Epithelial cell of proximal tubule (primary cell): ENCODE data around the gene TMEM259. TPM values are rescaled to one million over a fixed set of nuclear protein-coding genes. Genes with fewer than 3 reads are reported as not detected.

Experiments used
- DNase-seq: peaks from one replicate; pipeline ENCODE4 v3.0.0-alpha.2; 2011; ENCODE audit warnings: low read depth
- H3K4me3 ChIP-seq: 2 replicates; pipeline ENCODE4 v1.5.1; 2011; ENCODE audit warnings: low read depth, mild to moderate bottlenecking, low read length
- CTCF ChIP-seq: conservative IDR thresholded peaks from 2 replicates; pipeline ENCODE4 v1.5.1; 2012; ENCODE audit warnings: low read depth, mild to moderate bottlenecking, low read length
- total RNA-seq: library from RNA; depleted of rRNA; stranded (reverse); fragments of >200 nt; gene quantifications from 2 replicates; pipeline ENCODE4 v1.2.3, GENCODE V29; 2015

Gene TMEM259
- total RNA-seq = 155 and 193 TPM in 2 replicates

- DNase-seq = peak; percentile 81
- H3K4me3 ChIP-seq = peak within 1 kb of the TSS; percentile 94
- no peak for TF ChIP-seq CTCF
Measured at GRCh38 chr19:1020868-1021425, at the start of gene TMEM259. Gene TMEM259, minus strand, starts transcription at chr19:1021123. Its CDS starts 127 bp downstream, at chr19:1020996.

GRCh38 chr19:1070576-1070930, 49.6 kb upstream of the TMEM259 start:
- H3K4me3 ChIP-seq = no peak overlapping the region
- DNase-seq = no peak
- TF ChIP-seq CTCF = peak; percentile 15

- no peak overlapping the region for H3K4me3 ChIP-seq
- no peak for DNase-seq
- TF ChIP-seq CTCF = no peak
Measured at GRCh38 chr19:1069009-1069779, 48.3 kb upstream of the TMEM259 start.

- no peak for TF ChIP-seq CTCF
- no peak for DNase-seq
- H3K4me3 ChIP-seq = no peak overlapping the region
Measured at GRCh38 chr19:1068009-1069001, 47.4 kb upstream of the TMEM259 start.

GRCh38 chr19:1067341-1067957, 46.5 kb upstream of the TMEM259 start:
- DNase-seq = no peak
- TF ChIP-seq CTCF = no peak

GRCh38 chr19:1066748-1067340, 45.9 kb upstream of the TMEM259 start, which contains the start of gene ARHGAP45:
Gene ARHGAP45, plus strand, starts transcription at chr19:1067167. Its CDS starts 239 bp downstream, at chr19:1067406.
- H3K4me3 ChIP-seq = peak within 1 kb of the TSS; percentile 24
- DNase-seq = no peak
- no peak for TF ChIP-seq CTCF

More at GRCh38 chr19:1067341-1067957, 46.5 kb upstream of the TMEM259 start:
- H3K4me3 ChIP-seq = peak overlapping the region; percentile 24
